HG03520 (cell line): ENCODE measurements around the gene GNAL.
"Not testable (repeated sequence)": the region's sequence is repeated elsewhere in the genome, so short reads cannot be mapped to it uniquely, and the experiment has no call there.

ENCODE experiments used
- ATAC-seq: cut with Tn5 transposase; IDR thresholded peaks from one replicate; pipeline ENCODE4 v1.9.1; 2021; ENCODE audit warnings: mild to moderate bottlenecking, moderate library complexity; ENCODE audit not compliant: unreplicated experiment

Gene GNAL

DNA sequence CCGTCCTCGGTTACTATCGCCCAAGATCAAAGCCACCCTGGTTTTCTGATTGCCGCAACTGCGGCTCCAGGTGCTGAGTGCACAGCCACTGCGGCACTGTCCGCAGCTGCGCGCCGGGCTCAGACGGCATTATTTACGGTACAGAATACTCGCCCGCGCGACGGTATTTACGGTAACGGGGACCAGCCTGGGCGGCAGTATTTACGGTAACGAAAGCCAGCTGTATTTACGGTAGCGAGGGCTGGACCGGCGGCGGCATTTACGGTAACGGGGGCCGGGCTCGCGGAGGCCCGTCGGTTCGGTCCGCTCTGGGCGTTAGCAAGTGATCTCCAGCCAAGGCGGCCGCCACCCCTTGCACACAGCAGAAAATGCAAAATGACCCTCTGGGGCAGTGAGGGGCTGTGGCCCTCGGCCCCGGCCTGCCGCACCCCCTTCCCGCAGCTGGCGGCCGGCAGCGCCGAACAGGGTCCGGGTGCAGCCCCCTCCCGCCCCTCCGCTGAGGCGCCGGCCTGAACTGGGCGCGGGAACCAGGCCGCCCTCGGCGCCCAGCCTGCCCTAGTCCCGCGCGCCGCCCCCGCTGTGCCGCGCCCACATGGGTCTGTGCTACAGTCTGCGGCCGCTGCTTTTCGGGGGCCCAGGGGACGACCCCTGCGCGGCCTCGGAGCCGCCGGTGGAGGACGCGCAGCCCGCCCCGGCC lies at the start of gene GNAL:
GNAL (plus strand) TSS at position 293 of the 697 bp plus-strand sequence; CDS start at position 593, 300 bp downstream.
- ATAC-seq: peak; percentile 55

- not testable (repeated sequence) for ATAC-seq
These were observed 41.8 kb upstream of the GNAL start for GRCh38 chr18:11647310-11647709.

DNA sequence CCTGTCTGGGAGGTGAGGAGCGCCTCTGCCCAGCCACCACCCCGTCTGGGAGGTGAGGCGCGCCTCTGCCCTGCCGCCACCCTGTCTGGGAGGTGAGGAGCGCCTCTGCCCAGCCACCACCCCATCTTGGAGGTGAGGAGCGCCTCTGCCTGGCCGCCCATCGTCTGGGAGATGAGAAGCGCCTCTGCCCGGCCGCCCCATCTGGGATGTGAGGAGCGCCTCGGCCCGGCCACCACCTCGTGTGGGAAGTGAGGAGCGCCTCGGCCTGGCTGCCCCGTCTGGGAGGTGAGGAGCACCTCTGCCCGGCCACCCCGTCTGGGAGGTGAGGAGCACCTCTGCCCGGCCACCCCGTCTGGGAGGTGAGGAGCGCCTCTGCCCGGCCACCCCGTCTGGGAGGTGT lies 41.3 kb upstream of the GNAL start:
- ATAC-seq: not testable (repeated sequence)

GRCh38 chr18:11649839-11650238 lies 39.2 kb upstream of the GNAL start:
- ATAC-seq: no peak

- ATAC-seq: no peak
These were observed 37.2 kb upstream of the GNAL start for GRCh38 chr18:11651899-11652298.

- ATAC-seq: no peak
These were observed 35.5 kb upstream of the GNAL start for GRCh38 chr18:11653521-11653920.

DNA sequence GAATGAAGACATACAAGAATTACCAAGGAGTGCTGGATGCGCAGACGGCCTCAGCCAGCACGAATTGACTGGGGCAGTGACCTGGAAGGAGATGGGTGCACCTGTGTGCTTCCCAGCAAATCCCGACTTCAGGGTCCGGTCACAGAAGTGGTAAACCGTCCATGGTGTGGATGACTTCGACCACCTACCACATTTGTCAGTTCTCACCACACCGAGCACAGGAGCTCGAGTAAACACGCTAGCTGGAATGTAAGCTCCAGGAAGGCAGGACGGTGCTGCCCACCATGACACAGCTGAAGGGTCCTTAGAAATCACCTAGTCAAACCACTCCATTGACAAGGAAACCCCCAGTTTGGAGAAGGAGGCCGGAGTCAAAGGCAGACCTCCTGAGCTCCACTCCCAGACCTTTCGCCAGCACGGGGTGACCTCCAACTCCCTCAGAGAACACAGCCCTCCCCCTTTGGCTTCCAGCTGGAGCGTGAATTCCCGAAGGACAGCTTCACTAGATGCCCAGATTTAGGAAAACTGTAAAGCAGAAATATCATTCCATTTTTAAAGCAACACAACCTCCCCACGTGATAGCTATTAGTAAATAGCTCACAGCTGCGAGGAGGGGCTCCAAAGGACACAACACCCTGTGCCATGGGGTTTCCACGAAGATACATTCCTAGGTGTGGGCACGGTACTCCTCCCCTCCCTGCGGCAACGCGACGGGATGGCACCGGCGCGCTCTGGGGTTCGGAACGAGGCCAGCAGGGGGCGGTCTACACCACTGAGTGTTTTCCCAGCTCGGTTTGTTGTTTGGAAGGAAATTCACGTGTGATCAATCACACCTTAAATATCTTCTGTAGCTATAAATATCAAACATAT lies 34.1 kb upstream of the GNAL start:
- no peak for ATAC-seq

GRCh38 chr18:11655606-11655932 lies 33.5 kb upstream of the GNAL start:
- no peak for ATAC-seq

- no peak for ATAC-seq
These were observed 31.9 kb upstream of the GNAL start for GRCh38 chr18:11657152-11657551.

DNA sequence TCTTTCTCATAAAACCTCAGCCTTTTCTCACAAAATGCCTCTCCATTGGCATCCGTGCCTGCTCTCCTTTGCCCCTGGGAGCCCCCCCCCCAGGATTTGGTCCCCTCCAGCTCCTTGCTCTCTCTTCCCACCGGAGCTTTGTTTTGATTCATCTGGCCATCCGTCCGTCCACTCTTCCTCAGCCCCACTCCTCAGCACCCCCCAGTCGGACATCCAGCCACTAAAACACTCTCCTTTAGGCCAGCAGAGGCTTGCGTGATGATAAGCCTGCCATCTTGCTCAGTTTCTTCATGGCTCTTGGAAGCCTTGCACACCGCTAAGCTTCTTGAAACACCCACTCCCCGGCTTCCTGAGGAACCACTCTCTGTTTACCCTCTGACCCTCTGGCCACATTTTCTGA lies 31.5 kb upstream of the GNAL start:
- ATAC-seq: no peak

DNA sequence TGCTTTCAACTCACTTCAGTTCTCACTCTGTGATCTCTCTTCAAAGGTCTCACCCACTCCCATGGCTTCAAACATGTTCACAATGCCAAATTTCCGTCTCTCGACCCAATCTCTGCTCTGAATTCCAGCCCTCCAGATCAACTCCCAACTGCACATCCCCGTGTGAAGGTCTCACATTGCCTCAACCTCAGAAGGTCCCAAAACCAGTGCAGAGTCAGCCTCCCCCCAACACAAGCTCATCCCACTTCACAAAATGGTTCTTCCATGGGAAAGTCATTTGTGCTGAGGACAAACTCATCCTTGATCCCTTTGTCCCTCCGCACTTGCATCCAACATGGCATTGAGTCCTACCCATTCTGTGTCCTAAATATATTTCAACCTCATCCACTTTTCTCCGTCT lies 31.0 kb upstream of the GNAL start:
- ATAC-seq: no peak

DNA sequence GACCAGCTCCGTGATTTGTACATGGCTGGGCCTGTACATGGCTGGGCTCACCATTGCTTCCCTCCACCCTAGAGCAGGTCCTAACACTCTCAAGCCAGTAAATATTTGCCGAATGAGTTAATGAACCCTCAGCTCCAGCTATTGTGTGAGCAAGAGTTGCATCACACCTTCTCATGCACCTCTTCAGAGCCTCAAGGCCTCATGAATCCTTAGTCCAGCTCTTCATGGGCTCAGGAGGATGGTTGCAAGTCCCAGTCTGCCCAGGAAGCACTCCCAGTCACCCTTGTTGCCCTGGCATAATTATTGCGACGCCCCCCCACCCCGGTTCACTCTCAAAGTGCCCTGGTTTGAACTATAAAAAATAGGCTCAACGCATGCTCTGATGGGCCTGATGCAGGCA lies 30.1 kb upstream of the GNAL start:
- no peak for ATAC-seq

GRCh38 chr18:11660691-11661090 lies 28.4 kb upstream of the GNAL start:
- ATAC-seq: no peak

DNA sequence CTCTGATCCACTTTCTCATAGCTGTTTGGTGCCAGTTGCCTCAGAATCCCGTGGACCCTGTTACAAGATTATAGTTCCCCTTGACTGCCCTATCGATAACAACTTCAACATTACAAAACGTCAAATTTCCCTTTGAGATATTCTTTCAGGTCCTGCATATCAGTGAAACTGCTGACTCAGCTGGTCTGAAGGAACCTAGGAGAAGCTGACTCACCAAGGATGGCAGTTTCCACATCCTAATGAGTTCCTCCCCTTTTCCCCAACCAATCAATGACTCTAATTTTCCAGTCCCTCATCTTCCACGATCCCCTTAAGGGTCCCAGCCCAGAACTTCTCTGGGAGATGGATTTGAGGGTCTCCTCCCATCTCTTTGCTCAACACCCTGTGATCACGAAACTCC lies 27.6 kb upstream of the GNAL start:
- no peak for ATAC-seq

GRCh38 chr18:11663439-11664029 lies 25.5 kb upstream of the GNAL start:
- ATAC-seq: no peak

- no peak for ATAC-seq
These were observed 24.8 kb upstream of the GNAL start for GRCh38 chr18:11664286-11664685.

GRCh38 chr18:11665146-11665545 lies 23.9 kb upstream of the GNAL start:
- ATAC-seq: no peak

GRCh38 chr18:11665587-11665986 lies 23.5 kb upstream of the GNAL start:
- no peak for ATAC-seq

GRCh38 chr18:11666176-11666575 lies 22.9 kb upstream of the GNAL start:
- ATAC-seq: no peak

DNA sequence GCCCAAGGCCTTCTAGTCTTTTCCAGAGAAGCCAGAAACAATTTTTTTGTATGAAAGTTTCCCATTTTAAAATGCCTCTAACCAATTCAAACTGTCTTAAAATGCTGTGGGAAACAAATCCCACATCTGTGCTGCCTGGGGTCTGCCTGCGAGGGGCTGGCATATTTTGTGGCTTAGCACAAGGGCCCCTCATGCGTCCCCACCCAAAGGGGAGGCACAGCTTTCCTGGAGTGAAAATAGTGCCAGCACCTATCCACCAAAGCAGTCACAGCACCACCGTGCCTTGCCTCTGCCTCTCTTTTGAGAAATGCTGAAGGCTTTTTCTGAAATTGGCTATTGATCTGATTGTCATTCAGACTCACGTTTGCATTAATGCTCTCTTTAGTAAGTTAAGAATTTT lies 22.2 kb upstream of the GNAL start:
- no peak for ATAC-seq

DNA sequence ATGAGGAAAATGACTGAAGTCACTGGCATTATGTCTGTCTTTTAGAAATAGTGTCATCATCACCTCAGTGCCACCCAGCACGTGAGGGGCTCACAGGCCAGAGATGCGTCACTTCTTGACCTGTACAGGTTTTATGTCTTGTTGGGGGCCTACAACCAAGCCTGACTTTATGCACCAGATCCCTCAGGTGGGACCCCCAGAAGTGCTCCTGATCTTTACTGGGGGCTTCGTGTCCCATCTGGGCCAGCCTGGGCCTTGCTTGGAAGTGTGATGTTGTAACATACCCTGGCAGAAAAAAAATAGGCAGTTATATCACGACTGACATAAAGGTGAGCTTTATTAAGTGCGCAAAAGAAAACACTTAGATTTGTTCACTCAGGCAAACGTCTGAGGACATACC lies 21.5 kb upstream of the GNAL start:
- no peak for ATAC-seq
